HG03159 (cell line): ENCODE results near the gene SMIM8.
"Not testable (repeated sequence)": the region's sequence is repeated elsewhere in the genome, so short reads cannot be mapped to it uniquely, and the experiment has no call there.

Source experiments
- ATAC-seq: cut with Tn5 transposase; IDR thresholded peaks from one replicate; pipeline ENCODE4 v1.9.1; 2021; ENCODE audit warnings: mild to moderate bottlenecking, moderate library complexity; ENCODE audit not compliant: unreplicated experiment

The SMIM8 gene, protein sequence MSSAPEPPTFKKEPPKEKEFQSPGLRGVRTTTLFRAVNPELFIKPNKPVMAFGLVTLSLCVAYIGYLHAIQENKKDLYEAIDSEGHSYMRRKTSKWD

DNA sequence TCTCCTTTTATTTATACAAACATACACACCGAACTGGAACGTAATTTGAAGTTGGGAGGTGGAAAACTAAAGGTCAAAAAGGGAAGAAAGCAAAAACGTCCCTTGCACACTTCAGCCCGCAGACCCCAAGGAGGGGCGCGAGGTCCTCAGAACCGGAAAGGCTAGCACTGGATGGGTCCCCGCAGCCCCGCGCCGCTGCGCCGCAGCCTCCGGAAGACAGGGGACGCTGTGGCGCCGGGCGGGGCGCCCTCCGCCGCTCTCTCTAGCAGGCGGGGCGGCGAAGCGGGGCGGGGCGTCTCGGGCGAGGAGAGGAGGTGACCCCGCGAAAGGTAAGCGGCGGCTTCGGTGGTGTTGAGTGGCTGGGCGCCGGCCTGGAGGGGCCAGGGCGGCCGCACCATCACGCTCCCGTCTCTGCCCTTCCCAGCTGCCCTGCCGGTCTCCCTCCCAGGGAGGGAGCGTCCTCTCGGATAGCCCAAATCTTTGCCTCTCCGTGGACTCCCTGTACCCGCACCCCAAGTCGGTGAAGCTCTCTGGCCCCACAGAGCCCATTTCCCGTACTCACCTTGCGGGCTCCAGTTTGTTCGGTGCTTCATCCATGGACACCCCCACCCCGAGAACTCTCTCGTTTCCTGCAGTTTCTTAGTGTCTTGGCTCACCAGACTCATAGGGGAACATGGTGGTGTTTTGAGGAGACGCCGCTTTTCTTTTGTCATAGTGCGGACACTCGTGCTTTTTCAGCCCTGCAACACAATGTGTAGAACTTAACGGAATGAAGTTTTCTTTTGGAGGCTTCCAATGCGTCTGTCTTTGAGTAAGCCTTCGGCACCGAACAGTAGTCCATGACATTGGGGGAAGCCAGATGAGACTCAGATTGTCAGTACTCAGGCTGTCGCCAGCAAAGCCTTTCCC lies at the start of gene SMIM8:
Gene SMIM8 (plus strand): TSS at position 285 of the 909 bp plus-strand sequence. CDS start 14,444 bp downstream, outside the sequence.
- peak; percentile 100 for ATAC-seq

DNA sequence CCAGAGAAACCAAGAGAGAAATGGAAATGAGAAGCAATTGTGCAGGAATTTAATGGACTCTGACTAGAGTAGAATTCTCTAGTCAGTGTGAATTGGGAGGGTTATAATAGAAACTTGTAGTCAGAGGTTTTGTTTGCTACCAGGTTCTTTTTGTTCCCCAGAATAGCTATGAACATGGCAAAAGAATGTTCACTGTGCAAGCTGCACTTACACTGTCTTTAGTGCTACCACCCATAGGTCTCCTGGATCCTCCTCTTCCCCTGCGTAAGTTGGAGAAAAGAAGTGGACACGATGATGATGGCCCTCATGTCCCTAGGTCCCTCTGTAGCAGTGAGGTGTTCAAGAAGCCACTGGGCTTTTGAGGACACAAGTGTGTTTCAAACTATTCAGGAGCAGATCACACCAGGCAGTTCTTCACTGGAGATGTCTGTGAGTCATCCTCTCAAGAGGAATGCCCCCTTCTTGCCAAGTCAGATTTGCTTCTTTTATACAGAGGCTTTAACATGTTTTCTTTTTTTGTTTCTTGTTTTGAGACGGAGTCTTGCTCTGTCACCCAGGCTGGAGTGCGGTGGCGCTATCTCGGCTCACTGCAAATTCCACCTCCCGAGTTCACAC lies 47.6 kb upstream of the SMIM8 start:
- no peak for ATAC-seq

DNA sequence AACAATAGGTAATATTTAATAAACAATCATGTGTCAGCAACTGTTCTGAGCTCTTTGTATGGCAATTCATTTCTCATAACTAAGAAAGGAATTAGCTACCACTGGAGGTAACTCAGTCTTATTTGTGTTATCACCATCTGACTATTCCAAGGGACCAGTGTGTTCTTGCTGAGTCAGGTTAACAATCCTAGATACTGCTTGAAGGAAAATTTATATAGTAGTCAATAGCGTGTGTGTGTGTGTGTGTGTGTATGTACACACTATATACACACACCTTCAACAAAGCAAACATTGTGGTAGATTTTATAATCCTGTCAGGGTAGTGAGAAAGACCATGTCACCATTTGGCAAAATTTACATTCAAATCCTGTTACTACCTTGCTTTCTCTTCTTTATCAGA lies 45.8 kb upstream of the SMIM8 start:
- ATAC-seq, result no peak

DNA sequence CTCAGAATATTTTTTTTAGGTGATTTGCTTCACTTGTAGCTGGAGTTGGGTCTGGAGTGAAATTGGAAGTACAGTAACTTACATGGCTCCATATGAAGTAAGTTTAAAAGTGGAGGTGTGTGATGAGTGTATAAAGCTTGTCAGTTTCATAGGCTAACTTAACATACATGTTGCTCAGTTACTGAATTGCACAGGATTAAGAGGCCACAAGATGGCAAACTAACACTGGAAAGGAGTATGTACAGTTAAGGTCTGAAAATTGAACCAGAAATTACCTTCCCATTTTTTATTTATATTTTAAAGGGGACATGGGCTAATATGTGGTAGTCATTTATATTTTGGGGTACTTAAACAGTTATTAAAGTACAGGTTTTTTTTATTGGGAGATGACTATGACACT lies 45.3 kb upstream of the SMIM8 start:
- no peak for ATAC-seq

DNA sequence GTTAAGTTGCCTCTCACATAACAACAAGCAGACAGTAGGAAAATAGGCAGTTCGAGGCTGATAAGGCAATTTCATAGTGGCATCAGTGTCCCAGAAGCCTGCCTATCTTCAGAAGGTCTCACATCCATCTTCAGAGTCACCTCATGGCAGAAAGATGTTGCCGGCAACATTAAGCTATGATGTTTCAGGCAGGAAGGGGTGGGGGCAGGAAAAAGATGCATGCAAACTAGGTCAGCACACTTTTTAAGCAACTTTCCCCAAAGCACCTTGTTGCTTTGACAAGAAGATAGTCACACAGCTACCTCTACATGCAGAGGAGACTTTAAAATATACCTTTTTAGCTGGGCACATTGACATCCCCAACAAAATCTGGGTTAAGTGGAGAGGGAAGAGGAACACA lies 43.2 kb upstream of the SMIM8 start:
- no peak for ATAC-seq

DNA sequence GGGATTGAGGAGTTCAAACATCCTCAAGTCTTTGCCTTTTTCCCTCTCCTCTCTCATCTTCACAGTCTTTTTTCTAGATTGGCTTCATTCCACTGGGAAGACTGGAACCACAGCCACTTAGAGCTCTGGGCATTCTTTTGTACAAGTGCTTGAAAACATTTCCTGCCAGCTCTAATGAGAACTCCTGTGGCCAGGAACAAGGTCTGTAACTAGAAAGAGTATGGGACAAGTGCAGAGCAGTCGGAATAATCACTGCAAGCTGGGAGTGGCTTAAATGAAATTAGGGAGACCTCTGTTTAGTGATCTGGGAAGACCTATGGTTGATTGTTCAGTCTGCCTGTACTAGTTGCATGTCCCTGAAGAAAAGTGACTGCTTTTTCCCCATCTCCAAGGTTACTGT lies 41.0 kb upstream of the SMIM8 start:
- ATAC-seq, result no peak

DNA sequence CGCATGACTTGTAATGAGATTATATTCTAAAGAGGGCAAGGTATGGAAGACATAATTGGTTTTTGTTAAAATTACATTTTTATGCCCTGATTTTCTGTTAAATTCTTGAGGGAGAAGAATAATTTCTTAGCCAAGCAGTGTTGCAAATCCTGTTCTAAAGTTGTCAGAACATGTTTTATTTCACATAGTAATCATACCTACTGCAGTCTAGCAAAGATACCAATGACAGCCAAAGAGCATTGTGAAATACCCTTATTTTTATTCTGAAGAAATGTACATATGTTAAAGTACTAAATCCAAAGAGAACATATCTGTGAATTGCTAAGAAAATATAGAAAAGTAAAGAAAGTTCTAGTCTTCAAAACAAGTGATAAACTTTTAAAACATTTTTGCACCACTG lies 39.6 kb upstream of the SMIM8 start:
- no peak for ATAC-seq

DNA sequence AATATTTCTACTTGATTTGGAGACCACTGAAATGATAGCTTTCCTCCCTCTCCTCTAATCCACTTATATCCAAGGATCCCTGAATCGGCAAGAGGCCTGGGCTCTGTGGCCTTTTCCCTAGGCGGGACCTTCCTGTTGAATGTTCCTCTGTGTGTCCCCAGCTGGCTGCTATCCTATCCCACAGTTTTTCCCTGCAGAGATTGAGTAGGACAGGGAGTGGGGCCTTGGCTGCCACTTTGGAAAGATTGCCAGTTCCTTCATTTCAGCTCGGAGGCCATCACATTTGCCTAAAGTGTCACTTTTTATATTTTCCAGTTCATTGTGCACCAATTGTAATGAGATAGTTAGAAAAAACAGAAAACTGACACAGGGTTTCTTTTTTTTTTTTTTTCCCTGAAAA lies 38.9 kb upstream of the SMIM8 start:
- no peak for ATAC-seq

DNA sequence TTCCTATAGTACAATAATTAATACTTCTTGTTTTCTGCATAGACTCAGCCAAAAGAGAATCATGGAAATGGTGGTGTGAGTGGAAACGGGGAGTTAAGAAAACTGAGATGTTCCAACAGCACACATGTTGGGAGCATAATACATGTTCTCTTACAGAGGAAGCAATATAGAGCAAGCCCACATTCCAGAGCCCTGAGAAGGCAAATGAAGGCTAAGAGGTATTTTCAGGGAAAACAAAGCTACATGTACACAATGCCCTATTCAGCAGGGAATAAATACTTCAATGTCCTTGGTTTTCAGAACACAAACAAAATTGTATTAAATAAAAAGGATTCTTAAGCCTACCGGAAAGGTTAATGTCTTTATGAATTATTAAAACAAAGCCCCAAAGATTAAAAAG lies 35.1 kb upstream of the SMIM8 start:
- ATAC-seq, result no peak

DNA sequence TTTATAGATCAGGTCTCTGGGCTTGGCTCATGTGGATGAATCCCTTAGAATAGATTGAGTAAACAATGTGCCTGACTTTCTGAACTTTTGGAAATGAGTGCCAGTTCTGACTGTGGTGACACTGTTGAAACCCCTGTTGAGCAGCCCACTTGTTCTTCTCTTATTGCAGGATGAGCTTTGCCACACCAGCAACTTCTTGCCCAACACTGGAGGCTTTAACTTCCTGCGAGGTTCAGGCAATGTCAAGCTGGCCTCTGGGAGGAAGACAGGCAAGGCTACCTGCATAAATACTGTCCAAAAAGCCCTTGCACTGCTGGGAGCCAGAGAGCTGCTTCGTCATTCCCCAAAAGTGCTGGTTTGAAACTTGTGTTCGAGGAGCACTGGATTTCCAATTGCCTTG lies 32.8 kb upstream of the SMIM8 start:
- no peak for ATAC-seq

DNA sequence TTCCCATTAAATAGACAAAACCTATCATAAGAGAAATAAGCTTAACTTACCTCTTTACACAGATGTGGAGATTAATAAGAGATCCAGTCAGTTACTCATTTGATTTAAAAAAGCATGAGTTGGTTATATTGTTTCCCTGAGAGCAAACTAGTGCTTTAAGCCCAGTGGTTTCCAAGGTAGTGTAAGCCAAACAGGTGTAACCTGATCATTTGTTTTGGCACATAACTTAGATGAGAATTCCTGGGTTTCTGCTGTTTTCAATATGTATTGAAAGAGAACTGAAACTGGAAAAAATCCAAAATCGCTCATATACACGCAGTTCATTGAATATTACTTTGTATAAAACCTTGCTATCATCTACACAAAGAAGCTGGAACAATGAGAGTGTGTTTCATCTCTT lies 30.5 kb upstream of the SMIM8 start:
- no peak for ATAC-seq

DNA sequence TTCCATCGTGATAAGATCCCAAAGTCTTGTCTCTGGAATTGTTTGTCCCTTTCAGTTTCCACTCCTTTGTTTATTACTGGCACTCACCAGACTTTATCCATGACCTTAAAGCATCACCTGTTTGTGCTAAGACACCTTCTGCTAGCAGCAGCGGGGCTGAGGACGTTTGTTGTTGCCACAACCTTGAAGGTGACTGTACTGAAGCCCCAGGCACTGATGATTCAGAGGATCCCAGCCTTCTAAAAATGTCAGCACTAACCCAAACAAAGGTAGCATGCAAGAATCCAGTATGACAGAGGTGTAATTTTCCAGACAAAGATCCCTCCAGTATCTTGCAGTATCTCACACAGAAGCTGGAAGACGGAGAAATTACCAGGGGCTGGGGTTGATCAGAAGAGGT lies 28.9 kb upstream of the SMIM8 start:
- no peak for ATAC-seq

DNA sequence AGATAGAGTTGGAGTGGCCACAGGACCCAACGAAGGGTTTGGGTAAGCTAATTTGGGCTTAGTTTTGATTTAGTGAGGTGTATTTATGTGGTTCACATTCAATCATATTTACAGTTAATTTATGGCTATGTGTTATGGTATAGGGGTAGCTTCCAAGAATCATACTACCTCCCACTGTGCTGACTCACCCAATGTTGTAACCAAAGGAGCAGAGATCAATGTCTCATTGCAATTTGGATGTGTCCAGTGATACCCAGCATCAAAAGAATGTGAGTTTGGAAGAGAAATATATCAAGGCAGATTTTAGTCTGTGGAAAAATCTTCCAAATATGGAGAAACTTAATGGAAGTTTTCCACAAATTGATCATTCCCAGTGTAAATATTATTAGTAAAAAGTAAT lies 25.3 kb upstream of the SMIM8 start:
- ATAC-seq, result no peak

DNA sequence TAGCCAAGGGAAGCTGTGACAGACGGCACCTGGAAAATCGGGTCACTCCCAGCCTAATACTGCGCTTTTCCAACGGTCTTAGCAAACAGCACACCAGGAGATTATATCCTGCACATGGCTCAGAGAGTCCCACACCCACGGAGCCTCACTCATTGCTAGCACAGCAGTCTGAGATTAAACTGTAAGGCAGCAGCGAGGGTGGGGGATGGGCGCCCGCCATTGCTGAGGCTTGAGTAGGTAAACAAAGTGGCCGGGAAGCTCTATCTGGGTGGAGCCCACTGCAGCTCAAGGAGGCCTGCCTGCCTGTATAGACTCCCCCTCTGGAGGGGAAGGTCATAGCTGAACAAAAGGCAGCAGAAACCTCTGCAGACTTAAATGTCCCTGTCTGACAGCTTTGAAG lies 21.1 kb upstream of the SMIM8 start:
- ATAC-seq, result not testable (repeated sequence)

DNA sequence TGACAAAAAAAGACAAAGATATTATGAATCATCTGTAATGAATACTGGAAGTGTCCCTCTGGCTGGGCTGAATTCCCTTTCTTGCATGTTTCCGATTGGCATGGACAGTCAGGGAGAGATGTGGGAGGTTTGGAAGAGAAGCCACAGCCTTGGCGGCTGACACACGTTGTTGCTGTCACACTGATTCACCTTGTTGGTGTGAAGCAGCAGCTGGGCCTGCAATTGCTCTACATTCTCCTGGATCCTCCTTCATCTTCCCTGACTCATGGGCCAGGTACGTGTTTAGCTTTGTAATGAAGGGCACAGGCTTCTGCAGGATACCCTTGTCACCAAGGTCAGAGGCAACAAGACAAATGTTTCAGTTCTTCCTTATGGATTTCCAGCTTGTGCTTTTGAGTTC lies 13.4 kb upstream of the SMIM8 start:
- no peak for ATAC-seq

DNA sequence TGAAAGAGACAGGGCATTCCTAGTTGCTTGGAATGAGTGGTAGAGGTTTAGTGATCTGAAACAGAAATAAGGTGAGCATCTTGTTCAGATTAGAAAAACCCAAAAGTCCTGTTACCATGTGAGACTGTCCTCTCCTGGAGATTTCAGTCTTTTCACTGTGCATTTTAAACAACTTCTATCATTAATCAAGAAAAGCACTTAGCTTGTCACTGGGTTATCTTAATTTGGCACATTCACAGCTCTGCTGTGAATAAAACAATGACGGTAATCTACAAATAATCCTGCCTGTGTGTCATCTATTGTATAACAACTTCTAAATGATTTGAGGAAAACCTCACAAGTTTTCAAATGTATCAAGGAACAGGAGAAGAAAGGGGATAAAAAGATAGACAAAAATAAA lies 9.5 kb upstream of the SMIM8 start:
- ATAC-seq, result no peak

DNA sequence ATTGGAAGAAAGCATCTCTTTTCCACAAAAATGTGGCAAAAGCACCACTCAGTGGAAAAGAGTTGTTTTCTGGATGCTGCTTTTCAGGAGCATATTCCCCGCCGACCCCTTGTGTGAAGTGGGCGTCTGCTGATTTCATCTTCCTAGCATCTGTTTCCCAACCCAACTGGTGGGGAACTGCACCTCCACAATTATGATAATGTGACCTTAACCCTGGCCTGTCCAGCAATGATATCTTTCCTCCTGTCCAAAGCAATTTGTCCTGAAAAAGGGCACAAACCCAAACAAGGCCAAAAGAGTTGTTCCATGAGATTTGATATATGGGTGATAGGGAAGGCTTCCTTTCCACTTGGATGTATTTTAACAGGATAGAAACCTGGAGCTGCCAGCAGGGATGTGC lies 7.3 kb upstream of the SMIM8 start:
- ATAC-seq, result no peak

DNA sequence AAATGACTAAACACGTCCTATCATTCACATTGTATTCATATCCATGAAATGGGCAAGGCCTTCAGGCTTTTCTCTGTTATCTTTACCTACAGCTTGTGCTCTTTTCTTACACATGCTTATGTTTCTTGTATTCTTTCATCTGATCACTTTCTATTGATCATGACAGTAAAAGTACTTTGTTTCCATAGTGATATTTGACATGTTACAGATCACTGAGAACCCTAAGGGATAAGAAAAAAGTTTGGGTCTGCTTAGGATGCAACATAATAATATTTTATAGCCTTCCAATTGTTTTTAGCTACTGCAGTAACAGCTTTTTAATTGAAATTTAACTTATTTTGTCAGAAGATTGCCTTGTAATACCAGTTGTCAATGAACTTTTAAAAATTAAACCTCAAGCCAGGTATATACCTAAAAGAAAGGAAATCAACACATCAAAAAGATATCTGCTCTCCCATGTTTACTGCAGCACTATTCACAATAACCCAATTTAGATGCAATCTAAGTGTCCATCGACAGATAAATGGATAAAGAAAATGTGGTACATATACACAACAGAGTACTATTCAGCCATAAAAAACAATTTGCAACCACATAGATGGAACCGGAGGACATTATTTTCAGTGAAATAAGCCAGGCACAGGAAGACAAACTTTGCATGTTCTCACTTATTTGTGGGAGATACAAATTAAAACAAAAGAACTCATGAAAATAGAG lies 3.0 kb upstream of the SMIM8 start:
- ATAC-seq, result no peak

DNA sequence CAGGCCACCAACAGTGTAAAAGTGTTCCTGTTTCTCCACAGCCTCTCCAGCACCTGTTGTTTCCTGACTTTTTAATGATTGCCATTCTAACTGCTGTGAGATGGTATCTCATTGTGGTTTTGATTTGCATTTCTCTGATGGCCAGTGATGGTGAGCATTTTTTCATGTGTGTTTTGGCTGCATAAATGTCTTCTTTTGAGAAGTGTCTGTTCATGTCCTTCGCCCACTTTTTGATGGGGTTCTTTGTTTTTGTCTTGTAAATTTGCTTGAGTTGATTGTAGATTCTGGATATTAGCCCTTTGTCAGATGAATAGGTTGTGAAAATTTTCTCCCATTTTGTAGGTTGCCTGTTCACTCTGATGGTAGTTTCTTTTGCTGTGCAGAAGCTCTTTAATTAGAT lies 1.5 kb downstream of the SMIM8 start:
- not testable (repeated sequence) for ATAC-seq

DNA sequence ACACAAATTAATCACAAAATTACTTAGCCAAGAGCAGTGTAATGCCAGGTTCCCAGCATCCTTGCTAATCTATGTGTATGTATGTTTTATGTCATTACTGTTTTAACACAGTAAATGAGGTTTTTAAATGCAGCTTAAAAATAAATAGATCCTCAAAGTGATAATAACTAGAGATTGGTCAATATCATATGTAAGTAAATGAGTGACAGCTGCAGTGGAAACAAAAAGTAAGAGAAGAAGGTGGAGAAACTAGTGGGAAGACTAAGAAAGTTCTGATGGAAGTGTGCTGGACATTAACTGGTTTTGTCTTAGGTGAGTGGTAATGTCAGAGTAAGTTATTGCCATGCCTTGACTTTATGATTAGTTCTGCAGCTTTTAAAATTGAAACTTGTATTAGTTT lies 8.6 kb downstream of the SMIM8 start:
- no peak for ATAC-seq

DNA sequence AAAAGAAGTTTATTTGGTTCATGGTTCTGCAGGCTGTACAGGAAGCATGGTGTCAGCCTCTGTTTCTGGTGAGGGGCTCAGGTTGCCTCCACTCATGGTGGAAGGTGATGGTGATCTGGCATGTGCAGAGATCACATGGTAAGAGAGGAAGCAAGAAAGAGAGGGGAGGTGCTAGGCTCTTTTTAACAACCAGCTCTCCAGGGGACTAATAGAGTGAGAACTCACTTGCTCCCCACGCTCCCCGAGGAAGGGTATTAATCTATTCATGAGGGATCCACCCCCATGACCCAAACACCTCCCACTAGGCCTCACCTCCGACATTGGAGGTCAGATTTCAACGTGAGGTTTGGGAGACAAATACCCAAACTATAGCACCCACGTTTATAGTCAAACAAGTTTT lies 10.6 kb downstream of the SMIM8 start:
- ATAC-seq, result no peak
